K562 (cell line): ENCODE results near the gene DNAAF3. TPM values are rescaled to one million over a fixed set of nuclear protein-coding genes. Genes with fewer than 3 reads are reported as not detected.

Source experiments
- ARHGAP35 ChIP-seq: fragments of 450-650 bp; IDR thresholded peaks from 2 replicates; pipeline ENCODE4 v1.6.1; 2018; ENCODE audit not compliant: partially characterized antibody
- ARNT ChIP-seq, 2 experiments: fragments of 450-650 bp; IDR thresholded peaks; 2 replicates each; pipeline ENCODE4 v1.6.1; 2016; ENCODE audit warnings: mild to moderate bottlenecking in 1 of 2
- CHD4 ChIP-seq: fragments of 200-600 bp; sonication (generic); IDR thresholded peaks from 3 replicates; pipeline ENCODE4 v1.6.1; 2012; ENCODE audit warnings: low read depth, mild to moderate bottlenecking, mixed read lengths, low read length, inconsistent platforms; ENCODE audit not compliant: insufficient read depth, insufficient replicate concordance, poor library complexity, severe bottlenecking
- CREM ChIP-seq: IDR thresholded peaks from 2 replicates; pipeline ENCODE4 v1.6.1; 2014; ENCODE audit warnings: antibody characterized with exemption, low read depth
- ETV6 ChIP-seq, 3 experiments: fragments of 150-350 bp in 1 of 3; sonication (generic) in 1 of 3; formaldehyde crosslinking in 1 of 3; IDR thresholded peaks; 2 replicates each; pipeline versions ENCODE4 v1.6.1 to v1.8.0; 2014 to 2022; ENCODE audit warnings: borderline replicate concordance in 2 of 3, low read depth in 2 of 3, antibody characterized with exemption in 1 of 3, low read length in 1 of 3, mild to moderate bottlenecking in 1 of 3, missing genetic modification reagents in 1 of 3
- GATA2 ChIP-seq: sonication (generic); formaldehyde crosslinking; IDR thresholded peaks from 2 replicates; pipeline ENCODE4 v1.4.0; 2020; ENCODE audit warnings: mild to moderate bottlenecking, missing genetic modification reagents
- GATAD2B ChIP-seq: fragments of 450-650 bp; IDR thresholded peaks from 2 replicates; pipeline ENCODE4 v1.6.1; 2017; ENCODE audit warnings: mild to moderate bottlenecking, borderline replicate concordance
- GTF2E2 ChIP-seq: fragments of 200-800 bp; sonication (Bioruptor generic); IDR thresholded peaks from 2 replicates; pipeline ENCODE4 v1.6.1; 2016; ENCODE audit warnings: missing genetic modification characterization, missing compliant biosample characterization
- ILF3 ChIP-seq: fragments of 450-650 bp; IDR thresholded peaks from 2 replicates; pipeline ENCODE4 v1.6.1; 2018; ENCODE audit warnings: antibody characterized with exemption, mild to moderate bottlenecking, moderate library complexity, borderline replicate concordance
- KLF1 ChIP-seq: fragments of 450-650 bp; IDR thresholded peaks from 2 replicates; pipeline ENCODE4 v1.6.1; 2016; ENCODE audit warnings: missing genetic modification characterization, missing compliant biosample characterization
- MAFK ChIP-seq: IDR thresholded peaks from 2 replicates; pipeline ENCODE4 v1.6.1; 2011; ENCODE audit warnings: low read length, improper control_type of control experiment
- MCM2 ChIP-seq: fragments of 450-650 bp; IDR thresholded peaks from 2 replicates; pipeline ENCODE4 v1.6.1; 2017; ENCODE audit warnings: low read depth, mild to moderate bottlenecking
- MCM3 ChIP-seq: fragments of 450-650 bp; IDR thresholded peaks from 2 replicates; pipeline ENCODE4 v1.6.1; 2016
- NELFE ChIP-seq: IDR thresholded peaks from 2 replicates; pipeline ENCODE4 v1.6.1; 2011; ENCODE audit warnings: mild to moderate bottlenecking; ENCODE audit not compliant: insufficient read depth, insufficient read length
- POLR2G ChIP-seq: fragments of 200-400 bp; formaldehyde crosslinking; IDR thresholded peaks from 2 replicates; pipeline ENCODE4 v1.6.1; 2017; ENCODE audit warnings: low read depth, mild to moderate bottlenecking, antibody characterized with exemption, low read length, moderate library complexity
- SLC30A9 ChIP-seq: fragments of 250-450 bp; sonication (Bioruptor Pico); IDR thresholded peaks from 2 replicates; pipeline ENCODE4 v1.8.0; 2022; ENCODE audit warnings: mild to moderate bottlenecking, moderate library complexity
- TBP ChIP-seq: optimal IDR thresholded peaks from 2 replicates; pipeline ENCODE3; 2011; ENCODE audit warnings: low read depth, low read length, improper control_type of control experiment
- TEAD1 ChIP-seq, 2 experiments: fragments of 450-650 bp in 1 of 2; sonication (generic) in 1 of 2; formaldehyde crosslinking; IDR thresholded peaks; 2 replicates each; pipeline versions ENCODE4 v1.4.0 to v1.8.0; 2020 to 2022; ENCODE audit warnings: mild to moderate bottlenecking in 2 of 2, missing genetic modification reagents in 1 of 2
- ZFP1 ChIP-seq: fragments of 450-650 bp; formaldehyde crosslinking; IDR thresholded peaks from 2 replicates; pipeline ENCODE4 v1.4.0; 2020; ENCODE audit warnings: mild to moderate bottlenecking, mixed read lengths
- ZNF263 ChIP-seq: sonication (generic); formaldehyde crosslinking; IDR thresholded peaks from 2 replicates; pipeline ENCODE4 v1.8.0; 2022; ENCODE audit warnings: mild to moderate bottlenecking, missing genetic modification reagents, borderline replicate concordance
- polyA plus RNA-seq, 8 experiments: library from polyadenylated mRNA; depleted of rRNA in 4 of 8; stranded (reverse) in 5 of 8; unstranded in 3 of 8; fragments of >200 nt; fragmentation: Nextera tagmentation in 2 of 8; fragmentation: Illumina TruSeq in 1 of 8; extraction: Ambion mirVana in 2 of 8; extraction: Trizol in 1 of 8; gene quantifications; 2 replicates each; pipeline versions ENCODE4 v1.2.1 to v1.2.3, GENCODE V29; 2011 to 2014; ENCODE audit warnings: inconsistent platforms in 1 of 8, missing spikeins in 1 of 8
- total RNA-seq, 7 experiments: library from RNA; depleted of rRNA in 6 of 7; stranded (reverse); fragments of >200 nt in 6 of 7; fragmentation: Illumina TruSeq in 2 of 7; extraction: Trizol in 2 of 7; gene quantifications; 2 replicates each; pipeline versions ENCODE4 v1.2.1 to v1.2.3, GENCODE V29; 2011 to 2021; ENCODE audit warnings: low replicate concordance in 1 of 7
- TF ChIP-seq, protein P1 (sequence below), 2 experiments: fragments of 450-650 bp in 1 of 2; sonication (generic) in 1 of 2; formaldehyde crosslinking in 1 of 2; IDR thresholded peaks; 2 replicates each; pipeline versions ENCODE4 v1.7.1 to v1.9.0; 2016 to 2022; ENCODE audit warnings: inconsistent platforms in 1 of 2, mild to moderate bottlenecking in 1 of 2, missing genetic modification reagents in 1 of 2

Gene DNAAF3
- total and polyA plus RNA-seq, 9 of the 15 experiments (the other 6 are each of a cell fraction or from before 2014, with no cell fraction given), result 21.6 to 61.5 (median 43.0) TPM

GRCh38 chr19:55146705-55147273 lies 19.6 kb downstream of the DNAAF3 start (continued):
- TF ChIP-seq, protein P1, sequence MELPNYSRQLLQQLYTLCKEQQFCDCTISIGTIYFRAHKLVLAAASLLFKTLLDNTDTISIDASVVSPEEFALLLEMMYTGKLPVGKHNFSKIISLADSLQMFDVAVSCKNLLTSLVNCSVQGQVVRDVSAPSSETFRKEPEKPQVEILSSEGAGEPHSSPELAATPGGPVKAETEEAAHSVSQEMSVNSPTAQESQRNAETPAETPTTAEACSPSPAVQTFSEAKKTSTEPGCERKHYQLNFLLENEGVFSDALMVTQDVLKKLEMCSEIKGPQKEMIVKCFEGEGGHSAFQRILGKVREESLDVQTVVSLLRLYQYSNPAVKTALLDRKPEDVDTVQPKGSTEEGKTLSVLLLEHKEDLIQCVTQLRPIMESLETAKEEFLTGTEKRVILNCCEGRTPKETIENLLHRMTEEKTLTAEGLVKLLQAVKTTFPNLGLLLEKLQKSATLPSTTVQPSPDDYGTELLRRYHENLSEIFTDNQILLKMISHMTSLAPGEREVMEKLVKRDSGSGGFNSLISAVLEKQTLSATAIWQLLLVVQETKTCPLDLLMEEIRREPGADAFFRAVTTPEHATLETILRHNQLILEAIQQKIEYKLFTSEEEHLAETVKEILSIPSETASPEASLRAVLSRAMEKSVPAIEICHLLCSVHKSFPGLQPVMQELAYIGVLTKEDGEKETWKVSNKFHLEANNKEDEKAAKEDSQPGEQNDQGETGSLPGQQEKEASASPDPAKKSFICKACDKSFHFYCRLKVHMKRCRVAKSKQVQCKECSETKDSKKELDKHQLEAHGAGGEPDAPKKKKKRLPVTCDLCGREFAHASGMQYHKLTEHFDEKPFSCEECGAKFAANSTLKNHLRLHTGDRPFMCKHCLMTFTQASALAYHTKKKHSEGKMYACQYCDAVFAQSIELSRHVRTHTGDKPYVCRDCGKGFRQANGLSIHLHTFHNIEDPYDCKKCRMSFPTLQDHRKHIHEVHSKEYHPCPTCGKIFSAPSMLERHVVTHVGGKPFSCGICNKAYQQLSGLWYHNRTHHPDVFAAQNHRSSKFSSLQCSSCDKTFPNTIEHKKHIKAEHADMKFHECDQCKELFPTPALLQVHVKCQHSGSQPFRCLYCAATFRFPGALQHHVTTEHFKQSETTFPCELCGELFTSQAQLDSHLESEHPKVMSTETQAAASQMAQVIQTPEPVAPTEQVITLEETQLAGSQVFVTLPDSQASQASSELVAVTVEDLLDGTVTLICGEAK (IDR thresholded peaks at IDR 0.05), result peak; percentile 44; the same call in 1 of the 2 replicates
- TF ChIP-seq, protein P1 (CRISPR knock-in tag; IDR thresholded peaks at IDR 0.05), result no peak
- TF ChIP-seq ILF3 (no peak), ZFP1 (CRISPR knock-in tag) (no peak), GATAD2B (no peak), GTF2E2 (tag) (no peak), TBP (peak; percentile 49), ZNF263 (CRISPR knock-in tag) (peak; percentile 76), ARHGAP35 (no peak), CHD4 (no peak), SLC30A9 (no peak), MCM2 (no peak), MCM3 (no peak), ETV6 (IDR thresholded peaks at IDR 0.05; ENCODE audit: borderline replicate concordance in 1 of 2, low read depth in 2 of 2, low read length in 1 of 2) (0 out of 4 replicates have a peak, but pooled peaks of 1 of the 2 experiments have one; percentile 33), ETV6 (CRISPR knock-in tag; IDR thresholded peaks at IDR 0.05; ENCODE audit: borderline replicate concordance) (no peak), MAFK (no peak), KLF1 (no peak), NELFE (no peak), TEAD1 (CRISPR knock-in tag; IDR thresholded peaks at IDR 0.05) (no peak), ARNT (IDR thresholded peaks at IDR 0.05) (no peak), POLR2G (peak; percentile 78), CREM (0 out of 2 replicates have a peak, but pooled peaks have one; percentile 19), GATA2 (no peak)
